Immature natural killer cell (primary cell): ENCODE measurements around the gene FOXJ1. TPM values are rescaled to one million over a fixed set of nuclear protein-coding genes. Genes with fewer than 3 reads are reported as not detected.

Experiments used
- DNase-seq, 3 donors: peaks; one replicate each; pipeline ENCODE4 v3.0.0; 2022; ENCODE audit warnings: mixed read lengths in 1 of 3
- H3K27ac Mint-ChIP-seq, 6 donors: one replicate each; pipeline ENCODE4 v1.8.0; 2020; ENCODE audit warnings: mixed read lengths in 6 of 6, mild to moderate bottlenecking in 5 of 6, inconsistent platforms in 4 of 6, moderate library complexity in 3 of 6
- H3K27me3 Mint-ChIP-seq, 3 donors: one replicate each; pipeline ENCODE4 v1.8.0; 2020 to 2021; ENCODE audit warnings: low read depth in 3 of 3, mild to moderate bottlenecking in 3 of 3, mixed read lengths in 3 of 3, moderate library complexity in 3 of 3, inconsistent platforms in 1 of 3
- H3K36me3 Mint-ChIP-seq, 3 donors: one replicate each; pipeline ENCODE4 v1.8.0; 2020; ENCODE audit warnings: mixed read lengths in 3 of 3, inconsistent platforms in 2 of 3, mild to moderate bottlenecking in 2 of 3
- H3K4me1 Mint-ChIP-seq, 2 donors: one replicate each; pipeline ENCODE4 v1.8.0; 2020; ENCODE audit warnings: inconsistent platforms in 2 of 2, mild to moderate bottlenecking in 2 of 2, mixed read lengths in 2 of 2, moderate library complexity in 1 of 2
- H3K4me3 Mint-ChIP-seq, 5 donors: one replicate each; pipeline ENCODE4 v1.8.0; 2020; ENCODE audit warnings: mild to moderate bottlenecking in 5 of 5, mixed read lengths in 5 of 5, inconsistent platforms in 3 of 5, moderate library complexity in 3 of 5
- H3K9me3 Mint-ChIP-seq, 6 donors: one replicate each; pipeline ENCODE4 v1.8.0; 2020; ENCODE audit warnings: mild to moderate bottlenecking in 6 of 6, mixed read lengths in 6 of 6, inconsistent platforms in 4 of 6, moderate library complexity in 3 of 6
- polyA plus RNA-seq, 3 donors: library from polyadenylated mRNA; unstranded; fragments of 300-500 nt; fragmentation: Illumina TruSeq; gene quantifications; one replicate each; pipeline ENCODE4 v1.2.3, GENCODE V29; 2021

The FOXJ1 gene
- polyA plus RNA-seq, 3 donors from 2014 or later = not detected

DNA sequence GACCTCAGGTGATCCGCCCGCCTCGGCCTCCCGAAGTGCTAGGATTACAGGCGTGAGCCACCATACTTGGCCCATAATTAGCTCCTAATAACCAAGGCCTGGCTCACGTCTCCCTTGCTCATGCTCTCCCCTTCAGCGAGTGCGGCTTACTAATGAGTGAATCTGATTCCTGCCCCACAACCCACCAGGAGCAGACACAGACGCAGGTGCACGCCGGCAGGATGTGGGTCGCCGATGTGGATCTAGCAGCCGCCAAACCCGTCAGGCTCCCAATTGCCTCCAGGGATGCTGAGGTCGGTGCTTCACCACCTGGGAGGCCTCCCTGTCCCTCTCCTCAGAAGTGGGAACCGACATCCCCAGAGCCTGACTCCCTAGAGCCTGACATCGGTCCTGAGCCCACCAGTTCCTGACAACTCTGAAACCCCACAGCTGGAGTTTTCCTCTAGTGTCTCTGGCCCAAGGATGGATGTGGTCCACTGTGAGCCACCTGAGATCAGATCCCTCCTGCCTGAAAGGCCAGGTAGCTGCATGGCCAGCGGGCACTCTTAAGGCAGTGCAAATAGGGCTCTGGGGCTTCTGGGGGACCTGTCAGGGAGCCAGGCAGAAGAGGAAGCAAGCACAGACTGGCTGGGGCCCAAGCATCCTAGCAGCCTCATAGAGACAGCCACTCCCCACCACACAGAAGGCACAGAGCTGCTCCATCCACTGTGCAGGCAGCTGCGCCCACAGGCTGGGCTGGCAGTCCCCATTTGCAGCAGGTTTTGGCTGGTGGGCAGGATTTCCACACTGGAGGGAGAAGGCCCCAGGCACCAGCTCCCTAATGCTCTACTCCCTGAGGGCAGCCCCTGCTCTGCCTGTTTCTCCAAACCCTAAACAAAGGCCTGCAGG is 48.3 kb downstream of the FOXJ1 start:
- Mint-ChIP-seq H3K27me3 (peaks cover 0 to 2% (median 0%) of the 10 kb centered on the region in 3 donors), H3K27ac (no peak overlapping the region), H3K4me1 (no peaks in the 10 kb centered on the region)

DNA sequence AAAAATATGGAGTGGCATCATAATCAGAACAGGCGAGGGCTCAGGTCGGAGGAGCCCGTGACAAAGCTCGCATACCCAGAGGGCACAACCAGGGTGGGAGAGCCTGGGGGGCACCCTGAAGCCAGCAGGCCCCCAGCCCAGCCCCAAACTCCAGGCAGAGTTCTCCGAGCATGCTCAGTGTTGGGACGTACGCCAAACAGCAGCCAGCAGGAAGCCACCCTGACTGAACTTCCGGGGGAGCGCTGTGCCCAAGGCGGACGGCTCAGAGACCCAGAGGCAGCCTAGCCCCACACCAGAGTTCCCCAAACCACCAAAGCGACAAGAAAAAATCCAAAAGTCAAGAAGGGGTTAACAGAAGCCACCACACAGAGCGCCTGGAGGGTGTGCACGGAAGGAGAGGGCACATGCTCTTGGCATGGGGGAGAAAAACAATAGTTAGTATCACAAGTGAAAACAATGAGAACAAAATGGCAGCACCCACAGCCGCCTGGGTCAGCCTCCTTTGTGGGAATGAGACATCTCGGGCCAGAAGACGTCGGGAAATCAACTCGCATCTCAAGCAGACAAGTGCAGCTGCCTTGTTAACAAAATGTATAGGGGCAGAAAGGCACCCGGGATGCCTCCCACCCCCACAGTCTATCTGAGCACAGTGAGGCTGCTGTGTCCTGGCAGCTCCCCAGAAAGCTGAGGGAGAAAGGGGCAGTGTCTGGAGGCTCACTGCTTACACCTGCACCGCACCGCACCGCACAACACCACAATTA is 49.3 kb downstream of the FOXJ1 start:
- Mint-ChIP-seq H3K27ac (peak overlapping the region in 3 of 6 donors; percentile 43 to 69 (median 56)), H3K9me3 (no peaks in the 10 kb centered on the region), H3K27me3 (peaks cover 0 to 2% (median 0%) of the 10 kb centered on the region in 3 donors), H3K4me3 (peak overlapping the region in 2 of 5 donors; percentile 29 to 40), H3K36me3 (peaks cover 5 to 16% (median 6%) of the 10 kb centered on the region in 3 donors), H3K4me1 (no peaks in the 10 kb centered on the region)
- DNase-seq = no peak

More for the DNA sequence above, 48.3 kb downstream of the FOXJ1 start:
- H3K9me3 Mint-ChIP-seq = no peaks in the 10 kb centered on the region
- no peak for DNase-seq
- peaks cover 5 to 23% (median 9%) of the 10 kb centered on the region in 3 donors for H3K36me3 Mint-ChIP-seq
- no peak overlapping the region for H3K4me3 Mint-ChIP-seq

DNA sequence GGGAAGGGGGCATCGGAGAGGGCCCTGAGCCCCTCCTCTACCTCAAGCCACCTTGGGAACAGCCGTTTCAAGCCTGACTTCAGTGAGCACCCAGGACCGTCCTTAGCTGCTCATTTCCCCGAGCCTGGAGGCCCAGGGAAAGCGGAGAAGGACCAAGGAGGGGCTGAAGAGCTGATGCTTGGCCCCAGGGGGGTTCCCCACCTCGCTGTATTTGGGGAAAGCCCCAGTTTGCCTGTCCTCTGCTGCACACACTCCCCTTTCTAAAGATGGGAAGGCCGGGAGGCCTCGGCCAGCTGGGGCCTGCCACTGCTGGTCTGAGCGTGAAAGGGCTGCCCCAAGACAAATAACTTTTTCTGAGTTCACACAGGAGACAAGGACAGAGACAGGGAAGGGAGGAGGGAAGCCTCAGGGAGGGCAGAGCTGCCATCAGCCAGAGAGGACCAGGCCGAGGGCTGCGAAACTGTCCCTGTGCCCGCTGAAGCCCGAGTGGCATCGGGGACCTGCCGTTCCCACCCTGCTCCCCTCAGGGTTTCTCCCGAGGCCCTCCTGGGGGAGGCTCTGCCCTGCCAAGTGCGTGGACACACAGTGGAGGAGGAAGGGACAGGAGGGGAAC is 50.4 kb downstream of the FOXJ1 start:
- no peak for DNase-seq
- peaks cover under 1 to 11% (median 2%) of the 10 kb centered on the region in 3 donors for H3K36me3 Mint-ChIP-seq
- no peaks in the 10 kb centered on the region for H3K4me1 Mint-ChIP-seq
- H3K27me3 Mint-ChIP-seq = peaks cover 0 to 2% (median 0%) of the 10 kb centered on the region in 3 donors
- H3K4me3 Mint-ChIP-seq = no peak overlapping the region
- no peaks in the 10 kb centered on the region for H3K9me3 Mint-ChIP-seq
- H3K27ac Mint-ChIP-seq = no peak overlapping the region

DNA sequence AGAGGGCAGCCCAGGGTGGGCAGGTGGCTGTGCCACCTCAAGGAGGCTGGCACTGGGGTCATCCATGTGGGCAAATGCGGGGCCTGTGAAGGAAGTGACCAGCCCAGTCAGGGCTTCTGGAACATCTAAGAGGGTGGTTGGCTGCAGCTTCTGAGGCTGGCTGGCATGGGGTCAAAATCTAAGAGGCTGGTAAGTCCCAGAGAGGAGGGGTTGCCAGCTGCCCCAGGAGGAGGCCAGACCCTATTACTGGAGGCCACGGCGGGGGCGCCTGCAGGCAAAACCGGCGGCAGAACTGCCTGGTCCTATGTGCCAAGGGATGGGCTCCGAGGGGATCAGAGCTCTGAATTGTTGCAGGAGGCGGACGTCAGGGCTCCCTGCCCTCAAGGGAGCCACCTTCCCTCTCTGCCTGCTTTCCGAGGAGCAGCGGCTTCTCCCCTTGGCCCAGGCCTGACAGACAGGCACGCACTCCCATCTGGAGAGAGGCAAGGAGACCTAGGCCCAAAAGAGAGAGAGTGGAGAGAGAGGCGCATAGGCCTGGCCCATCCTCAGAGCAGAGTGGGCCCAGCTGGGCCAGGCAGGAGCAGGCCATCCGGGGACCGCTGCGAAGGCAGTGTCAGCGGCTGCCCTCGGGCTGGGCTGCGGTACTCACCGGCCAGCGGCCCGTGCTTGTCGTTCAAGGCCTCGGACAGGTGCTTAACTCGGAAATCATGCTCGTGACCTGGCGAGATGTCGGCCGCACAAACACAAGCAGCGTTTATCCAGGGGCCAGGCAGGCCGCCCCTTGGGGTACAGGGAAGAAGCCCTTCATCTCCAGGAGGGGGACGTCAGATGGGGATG is 51.1 kb downstream of the FOXJ1 start:
- peaks cover 0 to 14% (median 0%) of the 10 kb centered on the region in 3 donors for H3K36me3 Mint-ChIP-seq
- no peak for DNase-seq
- no peak overlapping the region for H3K27ac Mint-ChIP-seq
- H3K4me3 Mint-ChIP-seq = no peak overlapping the region
- peaks cover 0 to 2% (median 0%) of the 10 kb centered on the region in 3 donors for H3K27me3 Mint-ChIP-seq
- no peaks in the 10 kb centered on the region for H3K9me3 Mint-ChIP-seq
- H3K4me1 Mint-ChIP-seq = no peaks in the 10 kb centered on the region

DNA sequence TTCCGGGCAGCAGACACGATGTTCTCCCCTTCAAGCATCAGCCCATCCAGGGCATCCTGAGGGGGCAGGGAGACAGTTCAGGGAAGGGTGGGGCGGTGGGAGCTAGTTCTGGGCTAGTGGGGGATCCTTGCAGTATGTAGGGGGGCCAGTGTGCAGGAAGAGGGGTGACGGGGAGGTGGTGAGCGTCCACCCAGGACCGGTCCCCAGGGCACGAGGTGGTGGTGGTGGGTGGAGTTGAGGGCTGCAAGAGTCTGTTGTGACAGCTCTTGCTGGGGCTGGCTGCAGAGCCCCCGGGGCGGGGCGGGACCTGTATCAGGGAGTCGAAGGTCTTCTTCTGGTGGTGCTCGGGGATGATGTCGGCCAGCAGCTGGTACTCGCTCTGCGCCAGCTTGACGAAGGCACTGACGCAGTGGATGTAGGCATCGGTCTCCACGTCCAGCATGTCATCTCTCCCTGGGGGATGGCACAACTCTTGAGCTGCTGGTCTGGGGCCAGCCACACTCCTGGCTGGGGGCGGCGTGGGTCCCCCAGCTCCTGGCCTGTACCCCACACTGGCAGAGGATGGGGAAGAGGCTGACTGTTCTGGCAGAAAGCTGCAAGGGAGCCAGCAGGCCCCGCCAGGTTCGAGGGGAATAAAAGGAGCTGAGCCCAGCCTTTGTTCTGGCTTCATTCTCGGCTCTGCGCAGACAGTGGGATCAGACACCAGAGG is 52.0 kb downstream of the FOXJ1 start:
- peaks cover 0 to 2% (median 0%) of the 10 kb centered on the region in 3 donors for H3K27me3 Mint-ChIP-seq
- no peak for DNase-seq
- H3K36me3 Mint-ChIP-seq = peaks cover 0 to 17% (median 7%) of the 10 kb centered on the region in 3 donors
- no peaks in the 10 kb centered on the region for H3K4me1 Mint-ChIP-seq
- H3K9me3 Mint-ChIP-seq = no peaks in the 10 kb centered on the region
- no peak overlapping the region for H3K27ac Mint-ChIP-seq
- H3K4me3 Mint-ChIP-seq = no peak overlapping the region

DNA sequence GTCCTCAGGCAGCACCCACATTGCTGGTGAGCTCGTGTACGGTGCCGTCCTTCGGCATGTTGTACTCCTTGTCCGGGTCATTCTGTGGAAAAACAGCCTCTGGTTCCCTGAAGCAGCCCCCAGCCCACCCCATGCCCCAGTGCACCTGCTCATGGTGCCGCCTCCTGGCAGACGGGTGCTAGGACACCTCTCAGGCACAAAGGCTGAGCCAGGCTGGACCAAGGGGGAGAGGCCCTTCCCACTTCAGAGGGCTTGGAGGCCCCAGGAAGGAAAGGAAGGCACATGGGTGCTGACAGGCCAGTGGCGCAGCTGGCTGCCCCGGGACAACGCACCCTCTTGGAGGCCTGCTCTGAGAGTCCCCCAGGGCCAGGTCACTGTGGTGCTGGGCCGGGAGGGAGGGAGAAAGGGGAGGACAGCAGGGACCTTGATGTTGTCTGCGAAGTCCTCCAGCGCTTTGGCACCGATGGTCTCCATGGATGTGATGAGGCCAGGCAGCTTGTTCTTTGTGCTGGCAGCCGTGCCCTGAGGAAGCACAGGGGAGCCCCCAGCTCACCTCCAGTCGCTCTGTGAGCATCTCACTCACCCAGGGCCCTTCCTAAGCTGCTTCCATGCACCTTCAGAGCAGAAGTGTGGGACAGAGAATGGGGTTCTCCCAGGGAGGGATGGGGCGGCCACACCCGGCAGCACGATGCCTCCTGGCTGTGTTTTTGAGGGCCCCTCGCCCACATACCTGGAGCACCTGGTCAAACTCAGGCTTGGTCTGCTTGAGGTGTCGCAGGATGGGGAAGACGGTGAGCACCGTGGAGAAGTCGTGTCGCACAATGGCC is 52.8 kb downstream of the FOXJ1 start:
- no peak overlapping the region for H3K27ac Mint-ChIP-seq
- no peak for DNase-seq
- H3K9me3 Mint-ChIP-seq = no peaks in the 10 kb centered on the region
- no peaks in the 10 kb centered on the region for H3K4me1 Mint-ChIP-seq
- H3K36me3 Mint-ChIP-seq = peaks cover 0 to 17% (median 7%) of the 10 kb centered on the region in 3 donors
- H3K4me3 Mint-ChIP-seq = no peak overlapping the region
- peaks cover 0 to 2% (median under 1%) of the 10 kb centered on the region in 3 donors for H3K27me3 Mint-ChIP-seq

DNA sequence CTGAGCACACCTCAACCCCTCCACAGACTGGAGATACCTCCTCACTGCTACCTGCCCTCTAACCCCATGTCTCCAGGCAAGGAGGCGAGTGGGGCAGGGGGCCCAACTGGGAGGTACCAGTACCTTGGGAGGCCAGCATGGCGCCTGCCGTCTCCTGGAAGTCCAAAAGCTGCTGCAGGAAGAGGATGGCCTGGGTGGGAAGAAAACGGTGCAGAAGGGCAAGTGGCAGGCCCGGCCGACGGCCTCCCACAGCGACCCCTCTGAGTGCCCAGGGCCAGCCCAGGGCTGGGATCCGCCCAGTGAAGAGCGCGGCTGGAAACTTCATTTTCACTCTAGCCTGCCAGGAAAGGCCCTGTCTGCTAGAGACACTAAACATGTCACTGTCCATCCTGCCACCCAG is 53.5 kb downstream of the FOXJ1 start:
- Mint-ChIP-seq H3K27ac (no peak overlapping the region), H3K36me3 (peaks cover 0 to 17% (median 7%) of the 10 kb centered on the region in 3 donors), H3K4me1 (no peaks in the 10 kb centered on the region), H3K27me3 (peaks cover 0 to 2% (median 1%) of the 10 kb centered on the region in 3 donors), H3K9me3 (no peaks in the 10 kb centered on the region), H3K4me3 (no peak overlapping the region)
- no peak for DNase-seq

DNA sequence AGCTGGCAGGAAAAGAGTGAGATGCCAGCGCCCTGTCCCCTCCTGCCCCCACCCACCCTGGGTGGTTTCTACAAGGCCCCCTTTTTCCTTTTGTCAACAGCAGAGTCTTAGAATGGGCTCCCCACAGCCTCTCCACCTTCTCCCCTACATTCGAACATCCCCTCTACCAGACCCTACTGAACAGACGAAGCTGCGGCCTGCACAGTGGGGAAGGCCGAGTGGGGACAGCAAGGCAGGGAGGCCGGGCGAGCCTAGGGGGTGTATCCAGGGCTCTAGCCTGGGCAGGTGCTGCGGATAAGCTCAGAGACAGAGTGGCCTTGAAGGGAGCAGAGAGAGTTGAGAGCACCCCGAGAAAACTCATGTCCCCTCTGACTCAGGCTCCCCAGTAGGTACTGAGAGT is 54.7 kb downstream of the FOXJ1 start:
- no peak overlapping the region for H3K27ac Mint-ChIP-seq
- no peak for DNase-seq
- no peak overlapping the region for H3K4me3 Mint-ChIP-seq
- H3K9me3 Mint-ChIP-seq = no peaks in the 10 kb centered on the region
- H3K36me3 Mint-ChIP-seq = peaks cover 0 to 11% (median 7%) of the 10 kb centered on the region in 3 donors
- no peaks in the 10 kb centered on the region for H3K4me1 Mint-ChIP-seq
- H3K27me3 Mint-ChIP-seq = peaks cover 0 to 3% (median 0%) of the 10 kb centered on the region in 3 donors

Other genes with a start within 250 kb of the FOXJ1 start
- gene TRIM65, start 244.3 kb downstream of the FOXJ1 start, polyA plus RNA-seq = 10 to 100 TPM in 2 of 3 donors, 1 to 10 TPM in 1; 5.4 to 27.1 (median 18.7) TPM
- gene MRPL38, start 236.4 kb downstream of the FOXJ1 start, polyA plus RNA-seq = 10 to 100 TPM; 55.9 to 67.5 (median 64.0) TPM
- 1 to 10 TPM in 2 of 3 donors, not detected in 1; 1.6 to 7.6 TPM for gene FBF1, start 200.2 kb downstream of the FOXJ1 start, polyA plus RNA-seq
- 10 to 100 TPM; 16.1 to 23.9 (median 19.1) TPM for gene ACOX1, start 162.1 kb downstream of the FOXJ1 start, polyA plus RNA-seq
- gene TEN1, start 162.0 kb downstream of the FOXJ1 start, polyA plus RNA-seq = 10 to 100 TPM; 40.2 to 53.0 (median 43.7) TPM
- gene CDK3, start 140.4 kb downstream of the FOXJ1 start, polyA plus RNA-seq = 1 to 10 TPM in 2 of 3 donors, not detected in 1; 1.0 to 1.1 TPM
- not detected for gene EVPL, start 113.9 kb downstream of the FOXJ1 start, polyA plus RNA-seq
- 10 to 100 TPM; 30.1 to 62.6 (median 61.0) TPM for gene SRP68, start 68.7 kb downstream of the FOXJ1 start, polyA plus RNA-seq
- under 1 TPM in 1 of 3 donors, not detected in 2; 0.18 TPM for gene GALR2, start 66.5 kb downstream of the FOXJ1 start, polyA plus RNA-seq
- gene ZACN, start 62.1 kb downstream of the FOXJ1 start, polyA plus RNA-seq = under 1 TPM in 2 of 3 donors, not detected in 1; 0.59 to 0.60 TPM
- gene EXOC7, start 37.5 kb downstream of the FOXJ1 start, polyA plus RNA-seq = 10 to 100 TPM; 37.2 to 78.9 (median 56.9) TPM
- 1 to 10 TPM in 2 of 3 donors, under 1 TPM in 1; 0.69 to 3.0 (median 1.2) TPM for gene RNF157, start 99.2 kb upstream of the FOXJ1 start, polyA plus RNA-seq
- gene UBALD2, start 124.1 kb upstream of the FOXJ1 start, polyA plus RNA-seq = 1 to 10 TPM; 1.5 to 4.5 (median 3.9) TPM
- gene QRICH2, start 167.0 kb upstream of the FOXJ1 start, polyA plus RNA-seq = under 1 TPM in 1 of 3 donors, not detected in 2; 0.28 TPM
- 10 to 100 TPM; 59.8 to 87.6 (median 75.5) TPM for gene PRPSAP1, start 212.7 kb upstream of the FOXJ1 start, polyA plus RNA-seq
- 1 to 10 TPM; 3.3 to 7.6 (median 6.5) TPM for gene SPHK1, start 243.4 kb upstream of the FOXJ1 start, polyA plus RNA-seq